Uterus (tissue), 2 donors: ENCODE data around the gene IBA57.

ENCODE experiments used
- POLR2A ChIP-seq, 2 donors: fragments of 450-650 bp; IDR thresholded peaks; one replicate each; pipeline ENCODE4 v1.6.1; 2016; ENCODE audit warnings: antibody characterized with exemption in 2 of 2, mild to moderate bottlenecking in 1 of 2, moderate library complexity in 1 of 2
- TF ChIP-seq, protein P1 (sequence below), 4 experiments: fragments of 200-600 bp in 2 of 4; fragments of 450-650 bp in 2 of 4; sonication (generic) in 2 of 4; IDR thresholded peaks; one replicate each; pipeline ENCODE4 v1.5.1; 2016 to 2019; ENCODE audit warnings: antibody characterized with exemption in 4 of 4, mild to moderate bottlenecking in 2 of 4, moderate library complexity in 1 of 4

GRCh38 chr1:228177721-228178710 is 12.4 kb downstream of the IBA57 start:
- TF ChIP-seq, protein P1, sequence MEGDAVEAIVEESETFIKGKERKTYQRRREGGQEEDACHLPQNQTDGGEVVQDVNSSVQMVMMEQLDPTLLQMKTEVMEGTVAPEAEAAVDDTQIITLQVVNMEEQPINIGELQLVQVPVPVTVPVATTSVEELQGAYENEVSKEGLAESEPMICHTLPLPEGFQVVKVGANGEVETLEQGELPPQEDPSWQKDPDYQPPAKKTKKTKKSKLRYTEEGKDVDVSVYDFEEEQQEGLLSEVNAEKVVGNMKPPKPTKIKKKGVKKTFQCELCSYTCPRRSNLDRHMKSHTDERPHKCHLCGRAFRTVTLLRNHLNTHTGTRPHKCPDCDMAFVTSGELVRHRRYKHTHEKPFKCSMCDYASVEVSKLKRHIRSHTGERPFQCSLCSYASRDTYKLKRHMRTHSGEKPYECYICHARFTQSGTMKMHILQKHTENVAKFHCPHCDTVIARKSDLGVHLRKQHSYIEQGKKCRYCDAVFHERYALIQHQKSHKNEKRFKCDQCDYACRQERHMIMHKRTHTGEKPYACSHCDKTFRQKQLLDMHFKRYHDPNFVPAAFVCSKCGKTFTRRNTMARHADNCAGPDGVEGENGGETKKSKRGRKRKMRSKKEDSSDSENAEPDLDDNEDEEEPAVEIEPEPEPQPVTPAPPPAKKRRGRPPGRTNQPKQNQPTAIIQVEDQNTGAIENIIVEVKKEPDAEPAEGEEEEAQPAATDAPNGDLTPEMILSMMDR (IDR thresholded peaks at IDR 0.05), result no peak
- TF ChIP-seq POLR2A (IDR thresholded peaks at IDR 0.05), result no peak
